ENCODE results near the gene TNFSF10.
"Not testable (repeated sequence)": the region's sequence is repeated elsewhere in the genome, so short reads cannot be mapped to it uniquely, and the experiment has no call there.

The TNFSF10 gene

DNA sequence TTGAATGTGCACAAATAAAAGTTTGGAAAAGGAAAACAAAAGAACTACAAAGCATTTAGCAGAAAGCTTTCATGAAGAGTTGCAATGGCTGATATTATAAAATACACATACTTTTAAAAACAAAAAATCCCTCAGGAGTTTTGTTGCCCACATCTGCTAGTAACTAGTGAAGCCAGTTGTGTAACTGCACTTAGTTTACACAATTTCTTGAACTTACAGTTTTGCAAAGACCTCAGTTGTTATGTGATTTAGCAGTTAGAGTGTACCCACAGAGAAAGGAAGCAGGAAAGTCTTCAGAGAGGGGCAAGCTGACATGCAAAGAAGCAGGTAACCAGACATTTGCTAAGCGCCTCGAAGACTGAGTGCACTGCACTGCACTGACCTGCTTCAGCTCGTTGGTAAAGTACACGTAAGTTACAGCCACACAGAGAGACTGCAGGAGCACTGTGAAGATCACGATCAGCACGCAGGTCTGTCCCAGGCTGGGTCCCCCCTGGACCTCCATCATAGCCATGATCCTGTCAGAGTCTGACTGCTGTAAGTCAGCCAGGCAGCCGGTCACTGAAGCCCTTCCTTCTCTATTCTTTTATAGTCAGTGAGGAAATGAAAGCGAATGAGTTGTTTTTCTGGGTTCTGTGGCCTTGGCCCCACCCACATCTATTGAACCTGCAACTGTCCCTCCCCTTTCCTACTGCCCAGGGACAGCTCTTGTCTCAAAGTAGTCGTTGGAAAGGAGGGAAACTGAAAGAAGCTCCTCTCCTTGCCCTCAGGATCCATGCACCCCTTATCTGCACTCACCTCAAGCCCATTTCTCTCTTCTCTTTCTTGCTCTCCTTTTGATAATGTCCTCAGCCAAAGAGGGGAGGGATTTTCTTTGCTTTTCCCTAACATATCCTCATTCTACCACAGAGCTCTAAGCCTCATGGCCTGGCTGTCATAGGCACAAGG, at the start of gene TNFSF10:
TNFSF10 (minus strand) TSS at position 560 of the 948 bp plus-strand sequence; CDS start at position 514, 46 bp downstream.
- peak within 1 kb of the TSS; percentile 91 for H3K27ac Mint-ChIP-seq
- no peaks in the 10 kb centered on the region for H3K9me3 Mint-ChIP-seq
- peaks cover 46% of the 10 kb centered on the region for H3K36me3 Mint-ChIP-seq (ENCODE audit: low read depth)
- peak within 1 kb of the TSS; percentile 99 for H3K4me3 Mint-ChIP-seq
- no peaks in the 10 kb centered on the region for H3K27me3 Mint-ChIP-seq (ENCODE audit: low read depth)
- H3K4me1 Mint-ChIP-seq (ENCODE audit: low read depth): peaks cover 36% of the 10 kb centered on the region

DNA sequence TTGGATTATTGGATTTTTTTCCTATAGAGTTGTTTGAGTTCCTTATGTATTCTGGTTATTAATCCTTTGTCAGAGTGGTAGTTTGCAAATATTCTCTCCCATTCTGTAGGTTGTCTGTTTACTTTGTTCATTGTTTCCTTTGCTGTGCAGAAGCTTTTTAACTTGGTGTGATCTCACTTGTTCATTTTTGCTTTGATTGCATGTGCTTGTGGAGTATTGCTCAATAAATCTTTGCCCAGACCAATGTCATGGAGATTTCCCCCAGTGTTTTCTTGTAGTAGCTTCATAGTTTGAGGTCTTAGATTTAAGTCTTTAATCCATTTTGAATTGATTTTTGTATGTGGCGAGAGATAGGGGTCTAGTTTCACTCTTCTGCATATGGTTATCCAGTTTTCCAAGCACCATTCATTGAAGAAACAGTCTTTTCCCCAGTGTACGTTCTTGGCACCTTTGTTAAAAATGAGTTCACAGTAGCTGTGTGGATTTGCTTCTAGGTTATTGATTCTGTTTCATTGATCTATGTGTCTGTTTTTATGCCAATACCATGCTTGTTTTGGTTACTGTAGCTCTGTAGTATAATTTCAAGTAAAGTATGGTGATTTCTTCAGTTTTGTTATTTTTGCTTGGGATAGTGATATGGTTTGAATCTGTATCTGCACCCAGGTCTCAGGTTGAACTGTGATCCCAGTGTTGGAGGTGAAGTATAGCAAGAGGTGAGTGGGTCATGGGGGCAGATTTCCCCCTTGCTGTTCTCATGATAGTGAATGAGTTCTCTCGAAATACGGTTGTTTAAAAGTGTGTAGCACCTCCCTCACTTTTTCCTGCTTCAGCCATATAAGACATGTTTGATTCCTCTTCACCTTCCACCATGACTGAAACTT, 46.1 kb upstream of the TNFSF10 start:
- peaks cover 30% of the 10 kb centered on the region for H3K36me3 Mint-ChIP-seq (ENCODE audit: low read depth)
- peaks cover 53% of the 10 kb centered on the region for H3K9me3 Mint-ChIP-seq
- no peak overlapping the region for H3K27ac Mint-ChIP-seq
- no peaks in the 10 kb centered on the region for H3K27me3 Mint-ChIP-seq (ENCODE audit: low read depth)
- H3K4me1 Mint-ChIP-seq (ENCODE audit: low read depth): peaks cover 29% of the 10 kb centered on the region
- H3K4me3 Mint-ChIP-seq: no peak overlapping the region

DNA sequence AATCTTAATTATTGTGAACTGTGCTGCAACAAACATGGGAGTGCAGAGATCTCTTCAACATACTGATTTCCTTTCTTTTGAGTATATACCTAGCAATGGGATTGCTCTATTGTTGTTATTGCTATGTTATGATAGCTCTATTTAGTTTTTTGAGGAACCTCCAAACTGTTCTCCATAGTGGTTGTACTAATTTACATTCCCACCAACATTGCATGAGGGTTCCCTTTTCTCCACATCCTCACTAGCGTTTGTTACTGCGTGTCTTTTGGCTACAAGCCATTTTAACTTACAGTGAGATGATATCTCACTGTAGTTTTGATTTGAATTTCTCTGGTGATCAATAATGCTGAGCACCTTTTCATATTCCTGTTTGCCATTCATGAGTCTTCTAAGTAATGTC, 45.5 kb upstream of the TNFSF10 start:
- Mint-ChIP-seq H3K36me3 (ENCODE audit: low read depth) (peaks cover 25% of the 10 kb centered on the region), H3K27me3 (ENCODE audit: low read depth) (no peaks in the 10 kb centered on the region), H3K4me3 (no peak overlapping the region), H3K9me3 (peaks cover 49% of the 10 kb centered on the region), H3K27ac (no peak overlapping the region), H3K4me1 (ENCODE audit: low read depth) (peaks cover 29% of the 10 kb centered on the region)

DNA sequence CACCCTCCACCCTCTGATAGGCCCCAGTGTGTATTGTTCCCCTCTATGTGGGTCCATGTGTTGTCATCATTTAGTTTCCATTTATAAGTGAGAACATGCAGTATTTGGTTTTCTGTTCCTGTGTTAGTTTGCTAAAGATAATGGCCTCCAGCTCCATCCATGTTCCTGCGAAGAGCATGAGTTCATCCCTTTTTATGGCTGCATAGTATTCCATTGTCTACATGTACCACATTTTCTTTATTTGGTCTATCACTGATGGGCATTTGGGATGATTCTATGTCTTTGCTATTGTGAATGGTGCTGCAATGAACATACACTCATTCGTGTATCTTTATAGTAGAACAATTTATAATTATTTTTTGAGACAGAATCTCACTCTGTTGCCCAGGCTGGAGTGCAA, 43.6 kb upstream of the TNFSF10 start:
- not testable (repeated sequence) for H3K27ac Mint-ChIP-seq

DNA sequence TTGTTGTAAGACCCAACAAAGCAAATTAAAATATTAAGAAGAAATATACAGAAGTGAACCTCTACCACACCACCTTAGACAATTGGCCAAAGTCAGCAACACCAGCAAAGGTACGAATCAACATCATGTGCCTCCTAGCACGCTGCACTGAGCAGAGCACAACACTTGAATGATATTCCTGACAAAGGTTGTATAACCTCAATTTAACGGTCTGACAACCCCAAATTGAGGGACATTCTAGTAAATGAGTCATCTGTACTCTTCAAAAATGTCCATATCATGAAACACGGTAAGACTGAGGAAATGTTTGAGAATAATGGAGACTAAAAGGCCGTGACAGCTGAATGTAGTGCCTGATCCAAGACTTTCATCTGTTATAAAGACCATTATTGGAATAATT, 41.3 kb upstream of the TNFSF10 start:
- H3K27ac Mint-ChIP-seq: no peak overlapping the region
- no peak overlapping the region for H3K4me3 Mint-ChIP-seq
- H3K36me3 Mint-ChIP-seq (ENCODE audit: low read depth): peaks cover 15% of the 10 kb centered on the region

More for the DNA sequence above, 43.6 kb upstream of the TNFSF10 start:
- Mint-ChIP-seq H3K36me3 (ENCODE audit: low read depth) (peaks cover 24% of the 10 kb centered on the region), H3K4me1 (ENCODE audit: low read depth) (peaks cover 41% of the 10 kb centered on the region), H3K9me3 (peaks cover 39% of the 10 kb centered on the region)
- not testable (repeated sequence) for H3K27me3 Mint-ChIP-seq (ENCODE audit: low read depth); H3K4me3 Mint-ChIP-seq

DNA sequence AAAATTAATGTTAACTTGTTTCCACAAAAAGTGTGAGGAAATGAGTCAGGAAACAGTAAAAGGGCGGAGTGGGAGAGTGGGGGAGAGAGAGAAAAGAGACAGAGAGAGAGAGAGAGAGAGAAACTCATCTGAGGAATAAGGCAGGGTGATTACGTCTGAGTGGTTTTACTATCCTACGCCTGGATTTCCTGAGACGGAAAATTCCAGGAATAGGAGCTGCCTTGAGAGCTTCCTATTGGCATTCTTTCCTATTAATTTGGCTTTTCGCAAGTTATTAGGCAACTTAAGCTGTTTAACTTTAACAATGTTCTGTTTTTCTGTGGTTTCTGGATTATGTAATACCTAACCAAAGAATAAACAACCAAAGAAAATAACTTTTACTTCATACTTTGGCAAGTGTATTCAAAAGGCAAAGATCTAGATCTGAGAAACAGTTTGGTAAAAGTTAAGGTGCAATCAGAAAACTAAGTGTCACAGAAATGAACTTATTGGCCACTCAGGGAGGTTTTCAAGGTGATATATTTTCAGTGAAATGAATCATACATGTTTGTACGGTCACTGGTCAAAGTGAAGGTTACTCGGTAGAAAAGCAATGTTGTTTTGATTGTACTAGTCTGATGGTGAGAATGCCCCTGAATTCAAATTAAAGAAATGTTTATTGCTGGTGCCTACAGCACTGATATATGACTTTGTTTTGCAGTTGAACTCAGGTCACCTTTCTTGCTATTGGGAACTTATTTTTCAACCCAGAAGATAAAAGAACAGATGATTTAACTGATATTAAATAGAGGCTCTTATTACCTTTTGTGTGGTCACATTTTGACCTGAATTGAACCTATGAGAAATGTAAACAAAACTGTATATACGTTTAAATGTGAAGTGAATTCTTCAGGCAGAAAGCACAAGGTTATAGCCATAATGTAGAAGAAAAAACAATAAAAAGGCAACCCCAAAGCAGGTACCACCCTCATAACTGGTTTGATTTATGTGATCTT, 39.9 kb upstream of the TNFSF10 start:
- Mint-ChIP-seq H3K9me3 (peaks cover 14% of the 10 kb centered on the region), H3K4me1 (ENCODE audit: low read depth) (peaks cover 39% of the 10 kb centered on the region), H3K4me3 (peak overlapping the region; percentile 81), H3K27me3 (ENCODE audit: low read depth) (no peaks in the 10 kb centered on the region), H3K27ac (peak overlapping the region; percentile 88), H3K36me3 (ENCODE audit: low read depth) (peaks cover 9% of the 10 kb centered on the region)

More for the DNA sequence above, 41.3 kb upstream of the TNFSF10 start:
- Mint-ChIP-seq H3K9me3 (peaks cover 26% of the 10 kb centered on the region), H3K4me1 (ENCODE audit: low read depth) (peaks cover 44% of the 10 kb centered on the region), H3K27me3 (ENCODE audit: low read depth) (no peaks in the 10 kb centered on the region)

DNA sequence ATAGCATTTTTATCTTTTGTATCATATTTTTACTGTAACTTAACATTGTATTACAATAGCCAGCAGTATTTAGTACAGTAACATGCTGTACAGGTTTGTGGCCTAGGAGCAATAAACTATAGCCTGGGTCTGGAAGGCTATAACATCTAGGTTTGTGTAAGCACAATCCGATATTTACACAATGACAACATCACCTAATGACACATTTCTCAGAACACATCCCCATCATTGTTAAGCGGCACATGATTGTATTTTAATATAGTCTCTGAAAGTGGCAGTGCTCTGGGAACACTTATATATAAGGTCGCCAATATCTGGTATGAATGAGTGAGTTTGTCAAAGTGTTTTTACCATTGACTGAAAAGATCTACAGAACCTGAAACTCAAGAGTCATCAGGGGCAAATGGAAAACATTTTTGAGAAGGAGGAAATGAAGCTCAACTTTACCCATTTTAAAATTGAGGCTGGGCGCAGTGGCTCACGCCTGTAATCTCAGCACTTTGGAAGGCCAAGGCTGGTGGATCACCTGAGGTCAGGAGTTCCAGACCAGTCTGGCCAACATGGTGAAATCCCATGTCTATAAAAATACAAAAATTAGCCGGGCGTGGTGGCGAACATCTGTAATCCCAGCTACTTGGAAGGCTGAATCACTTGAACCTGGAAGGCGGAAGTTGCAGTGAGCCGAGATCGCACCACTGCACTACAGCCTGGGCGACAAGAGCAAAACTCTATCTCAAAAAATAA, 38.8 kb upstream of the TNFSF10 start:
- Mint-ChIP-seq H3K27ac (peak overlapping the region; percentile 82), H3K4me3 (peak overlapping the region; percentile 39), H3K27me3 (ENCODE audit: low read depth) (no peaks in the 10 kb centered on the region), H3K36me3 (ENCODE audit: low read depth) (peaks cover 2% of the 10 kb centered on the region), H3K9me3 (peaks cover 8% of the 10 kb centered on the region), H3K4me1 (ENCODE audit: low read depth) (peaks cover 42% of the 10 kb centered on the region)

DNA sequence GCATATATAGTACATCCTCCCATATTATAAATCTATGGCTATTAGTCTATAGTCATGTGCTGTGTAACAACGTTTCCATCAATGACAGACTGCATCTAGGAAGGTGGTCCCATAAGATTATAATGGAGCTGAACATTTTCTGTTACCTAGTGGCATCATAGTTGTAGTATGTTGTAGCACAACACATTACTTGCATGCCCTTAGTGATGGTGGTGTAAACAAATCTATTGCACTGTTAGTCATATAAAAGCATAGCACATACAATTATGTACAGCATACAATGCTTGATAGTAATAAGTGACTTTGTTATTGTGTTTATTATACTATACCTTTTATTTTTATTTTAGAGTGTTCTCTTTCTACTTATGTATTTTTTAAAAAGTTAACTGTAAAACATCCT, 37.4 kb upstream of the TNFSF10 start:
- Mint-ChIP-seq H3K9me3 (no peaks in the 10 kb centered on the region), H3K27me3 (ENCODE audit: low read depth) (no peaks in the 10 kb centered on the region), H3K36me3 (ENCODE audit: low read depth) (peaks cover 2% of the 10 kb centered on the region), H3K4me1 (ENCODE audit: low read depth) (peaks cover 39% of the 10 kb centered on the region), H3K4me3 (no peak overlapping the region), H3K27ac (peak overlapping the region; percentile 52)

DNA sequence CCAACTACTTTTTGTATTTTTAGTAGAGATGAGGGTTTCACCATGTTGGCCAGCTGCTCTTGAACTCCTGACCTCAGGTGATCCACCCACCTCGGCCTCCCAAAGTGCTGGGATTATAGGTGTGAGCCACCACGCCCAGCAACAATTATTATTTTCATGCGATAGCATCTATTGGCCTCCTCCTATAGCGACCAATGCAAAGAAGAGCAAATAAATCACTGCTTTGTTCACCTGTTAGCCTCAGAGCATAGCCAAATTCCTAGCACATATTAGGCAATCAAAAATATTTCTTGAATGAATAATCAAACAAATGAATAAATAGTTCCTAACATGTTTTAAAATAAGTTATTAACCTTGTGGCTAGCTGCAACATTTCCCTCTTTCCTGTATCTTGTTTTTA, 36.8 kb upstream of the TNFSF10 start:
- Mint-ChIP-seq H3K27me3 (ENCODE audit: low read depth) (no peaks in the 10 kb centered on the region), H3K4me1 (ENCODE audit: low read depth) (peaks cover 39% of the 10 kb centered on the region), H3K9me3 (no peaks in the 10 kb centered on the region), H3K4me3 (no peak overlapping the region), H3K36me3 (ENCODE audit: low read depth) (peaks cover 2% of the 10 kb centered on the region), H3K27ac (no peak overlapping the region)

DNA sequence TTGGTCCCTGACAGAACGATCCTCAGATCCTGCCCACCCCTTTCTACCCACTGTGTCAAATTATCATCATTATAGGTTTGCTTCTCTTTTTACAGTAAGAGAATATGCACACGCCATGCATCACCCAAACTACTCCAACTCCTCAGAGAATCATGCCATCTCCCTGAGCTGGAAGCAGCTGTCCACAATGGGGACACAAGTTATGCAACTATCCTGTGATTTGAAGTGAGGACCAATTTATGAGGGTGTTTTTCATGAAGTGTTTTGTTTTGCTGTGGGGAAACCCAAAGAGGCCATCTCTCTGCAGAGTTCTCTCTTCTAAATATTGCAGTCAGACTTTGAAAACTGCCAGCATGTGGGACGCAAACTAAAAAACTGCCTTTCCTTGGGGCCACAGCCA, 35.8 kb upstream of the TNFSF10 start:
- H3K27me3 Mint-ChIP-seq (ENCODE audit: low read depth): no peaks in the 10 kb centered on the region
- H3K9me3 Mint-ChIP-seq: no peaks in the 10 kb centered on the region
- H3K4me3 Mint-ChIP-seq: no peak overlapping the region
- peaks cover 40% of the 10 kb centered on the region for H3K4me1 Mint-ChIP-seq (ENCODE audit: low read depth)
- peaks cover 2% of the 10 kb centered on the region for H3K36me3 Mint-ChIP-seq (ENCODE audit: low read depth)
- no peak overlapping the region for H3K27ac Mint-ChIP-seq

DNA sequence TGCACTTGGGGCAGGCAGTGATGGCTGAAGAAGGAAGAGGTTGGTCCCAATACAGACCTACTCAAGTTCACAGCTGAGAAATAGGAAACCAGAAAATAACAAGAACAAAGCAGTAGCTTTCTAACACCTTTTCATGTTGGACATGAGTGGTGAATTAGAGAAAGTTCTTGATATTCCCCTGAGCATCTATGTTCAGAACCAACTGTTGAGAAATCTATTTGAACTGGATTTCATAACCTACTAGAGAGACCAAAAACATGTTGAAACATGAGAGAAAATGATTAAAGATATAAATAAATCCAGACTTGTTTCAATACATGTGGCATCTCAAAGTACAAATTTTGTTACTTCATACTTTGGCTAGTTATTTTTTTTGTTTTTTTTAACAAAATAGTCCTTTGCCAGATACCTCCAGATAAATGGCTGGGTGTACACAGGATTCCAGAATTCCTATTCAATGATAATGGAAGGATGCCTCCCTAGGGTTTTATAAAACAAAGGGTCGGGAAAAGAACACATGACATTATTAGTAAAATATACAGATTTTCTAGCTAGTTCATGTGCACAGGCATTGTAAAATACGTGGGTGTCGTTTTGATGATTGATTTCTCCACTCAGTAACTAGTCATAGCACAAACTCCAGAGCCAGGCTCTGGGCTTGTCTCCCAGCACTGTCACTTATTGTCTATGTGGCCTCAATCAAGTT, 34.4 kb upstream of the TNFSF10 start:
- H3K4me3 Mint-ChIP-seq: no peak overlapping the region
- H3K27ac Mint-ChIP-seq: no peak overlapping the region
- H3K27me3 Mint-ChIP-seq (ENCODE audit: low read depth): no peaks in the 10 kb centered on the region
- peaks cover 32% of the 10 kb centered on the region for H3K4me1 Mint-ChIP-seq (ENCODE audit: low read depth)
- no peaks in the 10 kb centered on the region for H3K9me3 Mint-ChIP-seq
- peaks cover 2% of the 10 kb centered on the region for H3K36me3 Mint-ChIP-seq (ENCODE audit: low read depth)

DNA sequence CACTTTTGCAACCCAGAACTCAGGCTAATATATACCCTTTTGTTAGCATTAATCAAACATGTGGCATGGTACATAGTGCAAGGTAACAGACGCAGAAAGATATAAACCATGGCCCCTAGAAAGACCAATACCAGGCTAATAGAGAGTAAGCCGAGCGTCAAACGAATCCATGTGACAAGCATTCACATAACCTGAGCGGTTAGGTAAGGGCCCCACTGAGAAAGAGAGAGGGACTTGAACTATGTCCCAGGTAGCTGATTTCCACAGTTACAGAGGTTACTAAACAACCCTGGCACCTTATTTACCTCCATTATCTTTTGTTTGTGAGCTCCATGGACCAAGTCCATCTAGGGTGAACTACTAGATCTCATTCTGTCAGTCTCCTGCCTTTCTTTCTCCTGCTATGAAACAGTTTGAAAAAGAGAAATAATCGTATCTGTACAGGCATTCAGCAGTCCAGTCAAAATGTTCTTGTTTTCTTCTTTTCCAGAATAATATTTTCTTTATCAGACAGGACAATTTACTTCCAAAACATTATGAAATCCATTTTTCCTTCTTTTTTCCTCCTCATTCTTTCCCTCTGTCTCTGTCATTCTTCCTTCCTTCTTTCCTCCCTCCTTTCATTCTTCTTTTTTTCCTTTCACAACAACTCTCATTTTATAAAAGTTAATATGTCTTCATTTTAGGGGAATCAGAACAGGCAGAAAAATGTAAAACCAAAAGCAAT, 30.5 kb upstream of the TNFSF10 start:
- Mint-ChIP-seq H3K36me3 (ENCODE audit: low read depth) (peaks cover 5% of the 10 kb centered on the region), H3K4me1 (ENCODE audit: low read depth) (peaks cover 40% of the 10 kb centered on the region), H3K4me3 (no peak overlapping the region), H3K9me3 (peaks cover 5% of the 10 kb centered on the region), H3K27me3 (ENCODE audit: low read depth) (no peaks in the 10 kb centered on the region), H3K27ac (no peak overlapping the region)
